HG02885 (cell line): ENCODE measurements around the gene CLDN14.
"Not testable (repeated sequence)": the region's sequence is repeated elsewhere in the genome, so short reads cannot be mapped to it uniquely, and the experiment has no call there.

Experiments used
- ATAC-seq: cut with Tn5 transposase; IDR thresholded peaks from one replicate; pipeline ENCODE4 v1.9.1; 2021; ENCODE audit warnings: mild to moderate bottlenecking; ENCODE audit not compliant: unreplicated experiment, poor library complexity

CLDN14 gene

GRCh38 chr21:36502365-36502764, 22.4 kb upstream of the CLDN14 start:
- ATAC-seq: no peak

DNA sequence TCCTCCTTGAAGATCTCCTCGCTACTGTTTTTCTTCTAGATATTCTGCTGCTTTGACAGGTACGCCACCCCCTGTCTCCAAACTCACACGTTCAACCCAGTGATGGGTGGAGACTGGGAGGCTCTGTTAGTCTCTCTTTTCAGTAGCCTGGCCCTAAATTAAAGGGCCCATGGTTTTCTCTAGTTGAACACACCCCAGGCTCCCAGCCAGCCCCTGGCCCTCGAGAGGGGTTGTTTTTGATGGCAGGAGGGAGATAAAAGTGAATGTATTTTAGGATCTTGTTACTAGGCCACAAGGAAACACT, 21.6 kb upstream of the CLDN14 start:
- ATAC-seq: no peak

- no peak for ATAC-seq
These were observed 19.9 kb upstream of the CLDN14 start for GRCh38 chr21:36499578-36500471.

GRCh38 chr21:36494557-36494956, 14.6 kb upstream of the CLDN14 start:
- ATAC-seq: no peak

DNA sequence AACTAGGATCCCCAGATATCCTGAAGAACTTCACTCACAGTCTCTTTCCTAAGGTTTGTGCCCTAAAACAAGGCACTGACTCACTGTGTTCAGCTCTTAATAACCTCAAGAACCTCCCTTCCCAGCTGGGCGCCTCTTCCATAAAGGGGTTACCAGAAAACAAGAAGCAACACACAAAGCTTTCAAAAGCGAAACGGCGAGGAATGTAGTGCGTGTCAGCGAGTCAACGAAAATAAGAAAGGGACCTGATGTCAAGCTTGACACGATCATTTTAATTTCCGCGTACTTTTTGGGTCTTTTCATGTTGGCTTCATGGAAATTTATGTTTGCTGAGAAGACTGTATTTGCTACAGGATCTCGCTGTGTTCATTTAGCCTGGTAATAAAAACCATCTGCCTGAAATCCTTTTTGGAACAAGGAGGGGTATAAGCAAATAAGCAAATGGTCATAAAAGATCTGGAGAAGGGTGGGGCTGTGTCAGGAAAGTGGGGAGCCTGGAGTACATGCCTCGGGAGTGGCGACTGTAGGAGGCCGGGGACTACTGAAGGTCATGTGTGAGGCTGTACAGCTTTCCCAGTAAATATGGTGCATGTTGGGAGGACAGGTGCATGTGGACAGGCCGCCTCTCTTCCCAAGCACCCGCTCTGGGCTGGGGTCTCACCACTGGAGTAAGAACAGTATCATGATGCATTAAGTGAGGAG, 11.4 kb upstream of the CLDN14 start:
- no peak for ATAC-seq

DNA sequence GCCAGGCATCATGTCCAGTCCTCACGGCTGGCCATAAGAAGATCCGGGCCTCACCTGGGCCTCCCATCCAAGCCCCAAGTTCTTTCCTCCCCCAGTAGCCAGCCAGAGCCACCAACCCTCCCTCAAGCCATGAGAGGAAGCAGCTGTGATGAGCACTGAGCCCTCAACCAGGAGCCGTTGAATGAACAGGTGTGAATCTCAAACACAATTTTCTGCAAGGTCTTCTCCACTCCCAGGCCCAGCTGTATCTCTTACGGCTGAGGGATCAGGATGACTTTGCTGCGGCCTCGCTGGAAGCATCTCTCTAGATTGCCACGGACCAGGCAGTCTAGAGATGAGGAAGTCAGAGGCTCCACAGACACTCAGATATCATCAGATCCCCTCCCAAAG, 9.8 kb upstream of the CLDN14 start:
- ATAC-seq: no peak

DNA sequence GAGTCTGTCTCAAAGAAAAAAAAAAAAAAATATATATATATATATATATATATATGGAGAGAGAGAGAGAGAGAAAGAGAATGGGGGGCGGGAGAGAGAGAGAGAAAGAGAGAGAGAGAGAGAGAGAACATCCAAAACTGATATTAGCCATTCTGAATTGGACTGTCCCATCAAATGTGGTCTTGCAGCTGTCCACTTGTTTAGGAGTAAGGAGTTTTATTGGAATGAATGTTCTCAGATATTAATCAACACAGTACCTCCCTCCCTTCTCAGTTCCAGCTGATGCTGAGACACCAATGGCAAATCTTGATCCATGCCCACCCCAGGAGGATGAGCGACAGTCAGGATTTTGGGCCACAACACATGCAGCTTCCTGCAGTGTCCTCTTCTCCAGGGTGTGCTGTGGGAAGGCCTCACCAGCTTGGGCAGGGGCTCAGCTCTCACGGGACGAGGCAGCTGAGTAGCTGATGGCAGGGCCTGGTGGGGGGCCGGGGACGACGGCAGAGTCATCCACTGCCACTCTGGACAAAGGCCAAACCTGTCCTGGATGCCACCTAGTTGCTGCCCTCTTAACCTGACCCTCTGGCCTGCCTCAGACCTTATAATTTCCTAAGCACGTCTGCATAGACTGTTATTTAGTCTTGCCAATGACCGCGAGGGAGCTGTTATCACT, 9.3 kb upstream of the CLDN14 start:
- no peak for ATAC-seq

- ATAC-seq: no peak
These were observed 7.9 kb upstream of the CLDN14 start for GRCh38 chr21:36487641-36488307.

- no peak for ATAC-seq
These were observed 6.3 kb upstream of the CLDN14 start for GRCh38 chr21:36486246-36486645.

DNA sequence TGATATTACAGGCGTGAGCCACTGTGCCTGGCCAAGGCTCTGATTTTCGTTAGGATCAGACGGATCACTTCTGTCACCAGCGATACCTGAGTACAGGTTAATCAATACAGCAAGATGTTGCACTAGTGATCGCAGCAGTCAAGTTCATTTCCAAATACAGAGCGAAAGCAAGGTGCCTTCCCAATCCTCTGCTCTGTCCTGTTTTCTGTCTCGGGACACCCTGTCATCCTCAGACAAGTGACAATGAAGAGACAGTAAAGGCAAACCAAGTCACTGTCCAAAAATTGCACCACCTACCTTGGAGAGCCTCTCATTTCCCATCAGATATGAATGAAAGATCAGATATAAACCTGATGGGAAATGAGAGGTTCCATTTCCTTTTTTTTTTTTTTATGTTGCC, 5.6 kb upstream of the CLDN14 start:
- ATAC-seq: no peak

DNA sequence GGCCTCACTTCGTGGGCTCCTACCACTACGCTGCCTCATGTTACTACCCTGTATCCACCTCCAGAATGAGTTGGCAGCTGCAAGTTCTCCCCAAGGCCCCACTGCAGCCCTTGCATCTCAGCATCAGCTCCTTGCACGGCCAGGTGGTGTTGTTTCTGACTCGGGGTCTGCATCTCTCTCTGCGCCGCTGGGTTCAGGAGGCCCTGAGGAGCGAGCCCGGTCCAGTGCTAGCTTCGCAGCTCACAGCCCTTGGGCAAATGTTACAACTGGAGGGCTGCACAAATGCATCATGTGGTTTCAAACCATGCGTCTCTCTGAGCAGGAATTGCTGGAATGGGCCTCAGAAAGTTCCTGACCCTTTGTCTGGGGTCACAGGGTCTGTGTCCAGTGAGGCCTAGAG, 3.2 kb upstream of the CLDN14 start:
- no peak for ATAC-seq

- ATAC-seq: no peak
These were observed 2.8 kb upstream of the CLDN14 start for GRCh38 chr21:36482673-36483072.

GRCh38 chr21:36482181-36482580, 2.3 kb upstream of the CLDN14 start:
- ATAC-seq: no peak

DNA sequence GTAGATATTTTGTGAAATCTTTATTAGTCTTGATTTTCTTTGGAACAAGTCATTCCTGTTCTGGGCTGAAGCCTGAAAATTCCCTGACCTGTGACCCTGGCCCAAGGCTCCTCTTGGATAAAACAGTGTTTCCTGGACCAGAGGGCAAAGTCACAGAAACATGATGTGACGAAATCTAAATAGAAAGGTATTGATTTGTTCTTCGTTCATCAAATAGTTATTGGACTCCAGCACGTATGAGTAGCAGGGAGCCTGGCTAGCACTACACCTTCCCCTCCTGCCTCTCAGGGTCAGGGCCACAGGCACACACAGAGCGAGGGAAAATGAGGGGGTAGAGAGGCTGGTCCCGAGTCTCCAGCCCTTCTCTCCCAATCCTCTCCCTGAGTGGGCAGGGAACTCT, 1.7 kb upstream of the CLDN14 start:
- no peak for ATAC-seq

- no peak for ATAC-seq
These were observed 696 bp upstream of the CLDN14 start for GRCh38 chr21:36480618-36481017.

DNA sequence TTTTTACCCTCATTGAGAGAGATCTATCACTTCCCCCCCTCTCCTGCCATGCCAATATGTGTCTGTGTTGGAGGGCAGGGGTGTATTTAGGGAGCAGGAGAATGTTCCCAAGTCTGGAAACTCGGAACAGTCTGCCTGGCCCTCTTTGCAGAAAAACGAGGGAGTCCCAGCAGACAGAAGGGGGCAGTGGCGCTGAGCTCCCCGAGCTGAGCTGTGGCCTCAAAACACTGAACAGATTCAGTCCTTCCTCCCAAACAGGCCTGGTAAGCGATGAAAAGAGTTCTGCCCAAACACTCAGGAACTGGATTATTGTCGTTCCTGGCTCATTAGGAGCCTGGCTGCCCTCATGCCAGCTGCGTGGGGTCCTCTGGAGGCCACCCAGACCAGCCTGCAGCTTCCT, 981 bp downstream of the CLDN14 start:
- ATAC-seq: no peak

- no peak for ATAC-seq
These were observed 1.7 kb downstream of the CLDN14 start for GRCh38 chr21:36478207-36478701.

DNA sequence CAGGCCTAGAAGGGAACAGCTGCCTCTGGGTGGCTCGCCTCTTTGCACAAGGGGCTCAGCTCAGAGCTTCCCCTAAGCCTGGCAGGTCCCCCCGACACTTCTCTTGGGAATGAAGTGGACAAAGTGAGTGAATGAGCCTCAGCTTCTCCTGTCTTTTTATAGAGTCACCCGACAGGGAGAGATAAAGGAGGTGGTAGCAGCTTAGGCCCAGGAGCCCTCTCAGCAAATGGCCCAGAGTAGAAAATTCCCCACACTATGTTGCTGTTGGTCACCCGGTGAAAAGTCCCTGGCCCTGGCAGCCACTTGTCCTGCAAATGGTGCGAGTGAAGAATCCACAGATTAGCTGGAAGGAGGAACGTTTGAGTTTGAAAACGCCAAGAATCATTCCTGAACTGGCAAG, 2.4 kb downstream of the CLDN14 start:
- no peak for ATAC-seq

DNA sequence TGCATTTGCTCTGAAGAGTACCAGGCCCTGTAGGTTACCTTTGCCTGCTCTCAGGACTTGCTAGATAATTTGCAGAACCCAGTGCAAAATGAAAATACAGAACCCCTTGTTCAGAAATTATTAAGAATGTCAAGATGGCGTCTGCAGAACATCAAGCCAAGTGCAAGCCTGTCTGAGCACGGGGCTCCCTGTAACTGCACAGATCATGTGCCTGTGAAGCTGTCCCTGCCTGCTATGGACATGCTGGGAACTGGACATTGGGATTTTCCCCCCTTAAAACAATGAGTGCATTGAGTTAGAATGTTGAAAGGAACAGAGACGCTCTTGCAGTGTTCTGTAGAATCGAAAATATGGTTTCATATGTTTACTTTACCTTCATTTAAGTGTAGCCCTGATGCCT, 2.9 kb downstream of the CLDN14 start:
- ATAC-seq: no peak

DNA sequence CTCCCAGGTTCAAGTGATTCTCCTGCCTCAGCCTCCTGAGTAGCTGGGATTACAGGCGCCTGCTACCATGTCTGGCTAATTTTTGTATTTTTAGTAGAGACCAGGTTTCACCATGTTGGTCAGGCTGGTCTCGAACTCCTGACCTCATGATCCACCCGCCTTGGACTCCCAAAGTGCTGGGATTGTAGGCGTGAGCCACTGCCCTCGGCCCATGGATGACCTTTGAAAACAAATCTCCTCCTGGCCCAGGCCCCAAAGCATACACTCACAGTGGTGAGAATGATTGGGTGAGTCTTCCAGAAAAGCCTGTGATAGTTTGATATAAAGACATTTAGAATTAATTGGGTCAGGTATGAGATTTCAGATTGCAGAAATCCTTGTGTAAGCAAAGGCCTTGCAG, 3.4 kb downstream of the CLDN14 start:
- not testable (repeated sequence) for ATAC-seq

- no peak for ATAC-seq
These were observed 5.3 kb downstream of the CLDN14 start for GRCh38 chr21:36474591-36474990.
